HG02938 (cell line): ENCODE results near the gene XBP1.
A peak's percentile ranks its signal among the peaks of the same experiment; 100 is the strongest.
"Not testable (repeated sequence)": the region's sequence is repeated elsewhere in the genome, so short reads cannot be mapped to it uniquely, and the experiment has no call there.

Experiments used
- ATAC-seq: cut with Tn5 transposase; IDR thresholded peaks from one replicate; pipeline ENCODE4 v1.9.1; 2021; ENCODE audit warnings: mild to moderate bottlenecking, moderate library complexity; ENCODE audit not compliant: unreplicated experiment

Gene XBP1

GRCh38 chr22:28800308-28801041 lies at the start of gene XBP1:
Gene XBP1, minus strand, starts transcription at chr22:28800569.
- ATAC-seq, result peak; percentile 32

DNA sequence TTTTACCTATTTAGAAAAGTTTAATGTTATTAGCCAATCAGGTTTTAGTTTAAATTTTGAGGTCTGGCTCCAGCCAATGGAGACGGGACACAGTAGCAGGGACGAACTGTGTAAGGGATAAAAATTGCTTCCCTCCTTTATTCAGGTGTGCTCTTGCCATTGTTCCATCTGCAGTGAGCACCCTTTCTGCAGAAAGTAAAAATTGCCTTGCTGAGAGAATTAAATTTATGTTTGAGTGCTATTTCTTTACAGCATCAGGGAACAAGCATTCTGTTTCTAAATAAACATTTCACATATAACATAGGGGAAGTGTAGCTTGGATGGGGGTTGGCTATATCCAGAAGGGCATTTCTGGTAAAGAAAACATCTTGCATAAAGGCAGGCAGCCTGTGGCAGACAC lies 46.6 kb upstream of the XBP1 start:
- no peak for ATAC-seq

GRCh38 chr22:28844277-28844676 lies 43.9 kb upstream of the XBP1 start:
- ATAC-seq, result not testable (repeated sequence)

GRCh38 chr22:28843633-28844032 lies 43.3 kb upstream of the XBP1 start:
- ATAC-seq, result no peak

- no peak for ATAC-seq
Measured at GRCh38 chr22:28841111-28841510, 40.7 kb upstream of the XBP1 start.

DNA sequence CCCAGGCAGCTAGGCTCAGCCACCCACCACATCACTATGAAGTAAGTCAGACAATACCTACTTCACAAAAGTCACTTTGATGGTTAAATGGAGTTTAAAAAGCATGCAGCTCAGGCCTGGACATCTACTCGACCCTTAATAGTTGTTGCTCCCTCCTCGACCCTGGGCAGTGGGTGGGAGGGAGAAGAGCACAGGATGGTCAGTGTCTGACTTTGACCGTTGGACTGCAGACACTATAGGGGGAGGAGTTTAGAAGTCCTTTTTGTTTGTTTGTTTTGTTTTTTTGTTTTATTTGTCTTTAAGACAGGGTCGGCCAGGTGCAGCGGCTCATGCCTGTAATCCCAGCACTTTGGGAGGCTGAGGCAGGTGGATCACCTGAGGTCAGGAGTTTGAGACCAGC lies 38.6 kb upstream of the XBP1 start:
- ATAC-seq, result no peak

DNA sequence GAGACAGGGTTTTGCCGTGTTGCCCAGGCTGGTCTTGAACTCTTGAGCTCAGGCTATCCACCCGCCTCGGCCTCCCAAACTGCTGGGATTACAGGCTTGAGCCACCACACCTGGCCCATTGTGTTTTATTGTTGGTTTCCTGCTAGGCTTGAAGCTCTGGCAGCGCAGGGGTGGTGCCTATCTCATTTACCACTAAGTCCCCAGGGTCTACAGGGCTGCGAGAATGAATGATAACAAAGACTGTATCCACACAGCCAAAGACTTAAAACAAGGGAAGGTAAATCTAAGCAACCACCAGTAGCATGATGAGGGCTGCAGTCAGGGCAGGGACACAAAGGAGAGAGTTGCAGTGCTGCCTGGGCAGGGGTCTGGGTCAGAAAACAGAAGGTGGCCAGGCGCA lies 37.3 kb upstream of the XBP1 start:
- no peak for ATAC-seq

GRCh38 chr22:28835630-28836189 lies 35.3 kb upstream of the XBP1 start:
- ATAC-seq, result no peak

GRCh38 chr22:28833276-28833923 lies 33.0 kb upstream of the XBP1 start:
- no peak for ATAC-seq

- ATAC-seq, result no peak
Measured at GRCh38 chr22:28832731-28833130, 32.4 kb upstream of the XBP1 start.

- no peak for ATAC-seq
Measured at GRCh38 chr22:28831140-28832072, 31.0 kb upstream of the XBP1 start.

DNA sequence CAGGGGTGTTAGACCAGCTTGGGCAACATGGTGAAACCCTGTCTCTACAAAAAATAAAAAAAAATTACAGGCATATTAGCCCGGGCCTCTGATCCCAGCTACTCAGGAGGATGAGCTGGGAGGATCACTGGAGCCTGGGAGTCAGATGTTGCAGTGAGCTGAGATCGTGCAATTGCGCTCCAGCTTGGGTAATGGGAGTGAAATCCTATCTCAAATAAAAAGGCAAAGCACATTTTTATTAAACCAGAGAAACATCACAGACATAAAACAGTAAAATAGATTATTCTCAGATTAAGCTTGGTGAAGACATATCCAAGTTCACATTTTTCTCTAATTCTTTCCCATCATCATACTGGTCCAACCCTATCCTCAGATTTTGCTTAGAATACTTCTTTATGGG lies 30.1 kb upstream of the XBP1 start:
- no peak for ATAC-seq

GRCh38 chr22:28829358-28830181 lies 29.2 kb upstream of the XBP1 start:
- no peak for ATAC-seq

DNA sequence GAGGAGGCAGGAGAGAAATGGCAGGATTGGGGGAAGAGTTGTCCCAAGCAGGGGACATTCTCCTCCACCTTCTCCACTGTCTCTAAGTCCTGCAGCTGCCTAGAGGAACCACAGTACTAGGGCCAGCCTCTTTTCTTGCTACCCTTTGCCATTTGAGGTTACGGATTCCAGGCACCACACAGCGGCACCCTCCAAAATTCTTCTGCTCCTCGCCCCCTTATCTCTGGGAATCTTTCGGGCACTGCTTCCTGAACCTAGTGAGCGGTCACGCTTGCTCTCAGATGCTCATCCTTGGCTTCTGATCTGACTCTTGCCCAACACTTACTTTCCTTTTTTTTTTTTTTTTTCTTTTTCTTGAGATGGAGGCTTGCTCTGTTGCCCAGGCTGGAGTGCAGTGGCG lies 26.6 kb upstream of the XBP1 start:
- no peak for ATAC-seq

DNA sequence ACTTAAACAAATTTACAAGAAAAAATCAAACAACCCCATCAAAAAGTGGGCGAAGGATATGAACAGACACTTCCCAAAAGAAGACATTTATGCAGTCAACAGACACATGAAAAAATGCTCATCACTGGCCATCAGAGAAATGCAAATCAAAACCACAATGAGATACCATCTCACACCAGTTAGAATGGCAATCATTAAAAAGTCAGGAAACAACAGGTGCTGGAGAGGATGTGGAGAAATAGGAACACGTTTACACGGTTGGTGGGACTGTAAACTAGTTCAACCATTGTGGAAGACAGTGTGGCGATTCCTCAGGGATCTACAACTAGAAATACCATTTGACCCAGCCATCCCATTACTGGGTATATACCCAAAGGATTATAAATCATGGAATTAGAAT lies 26.1 kb upstream of the XBP1 start:
- not testable (repeated sequence) for ATAC-seq

DNA sequence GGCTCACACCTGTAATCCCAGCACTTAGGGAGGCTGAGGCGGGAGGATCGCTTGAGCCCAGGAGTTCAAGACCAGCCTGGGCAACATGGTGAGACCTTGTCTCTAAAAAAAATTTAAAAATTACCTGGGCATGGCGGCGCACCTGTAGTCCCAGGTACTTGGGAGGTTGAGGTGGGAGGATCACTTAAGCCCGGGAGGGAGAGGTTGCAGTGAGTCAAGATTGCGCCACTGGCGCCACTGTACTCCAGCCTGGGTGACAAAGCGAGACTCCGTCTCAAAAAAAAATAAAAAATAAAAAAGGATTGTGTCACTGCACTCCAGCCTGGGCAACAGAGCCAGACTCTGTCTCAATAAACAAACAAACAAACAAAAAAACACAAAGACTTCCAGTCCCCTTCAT lies 24.1 kb upstream of the XBP1 start:
- ATAC-seq, result not testable (repeated sequence)

GRCh38 chr22:28822930-28823551 lies 22.7 kb upstream of the XBP1 start:
- ATAC-seq, result no peak

DNA sequence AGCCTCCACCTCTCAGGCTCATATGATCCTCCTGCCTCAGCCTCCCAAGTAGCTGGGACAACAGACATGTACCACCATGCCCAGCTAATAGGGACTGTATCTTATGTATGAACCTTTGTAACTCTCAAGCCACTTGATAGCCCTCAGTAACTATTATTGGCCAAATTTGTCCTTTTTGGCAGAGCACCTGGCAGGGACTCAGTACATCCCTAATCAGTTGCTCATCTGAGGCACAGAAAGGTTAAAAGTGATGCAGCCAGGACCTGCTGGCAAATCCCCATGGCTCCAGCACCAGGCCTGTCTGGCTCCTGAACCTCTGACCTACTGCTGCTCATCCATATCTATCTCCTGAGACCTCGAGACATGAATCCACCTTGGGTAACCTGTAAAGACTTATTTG lies 21.1 kb upstream of the XBP1 start:
- no peak for ATAC-seq

GRCh38 chr22:28820885-28821284 lies 20.5 kb upstream of the XBP1 start:
- no peak for ATAC-seq
